Chondrocyte (in vitro differentiated cells): ENCODE measurements around the gene BLM. TPM values are rescaled to one million over a fixed set of nuclear protein-coding genes. Genes with fewer than 3 reads are reported as not detected.

Source experiments
- DNase-seq: peaks from one replicate; pipeline ENCODE4 v3.0.0; 2021; ENCODE audit warnings: mixed read lengths, low spot score
- H3K27ac Mint-ChIP-seq: one replicate; pipeline ENCODE4 v1.8.0; 2021; ENCODE audit warnings: mild to moderate bottlenecking, moderate library complexity, mixed read lengths; ENCODE audit not compliant: unreplicated experiment
- H3K27me3 Mint-ChIP-seq: 2 replicates; pipeline ENCODE4 v1.8.0; 2021; ENCODE audit warnings: low read depth, mixed read lengths
- H3K36me3 Mint-ChIP-seq: 2 replicates; pipeline ENCODE4 v1.8.0; 2021; ENCODE audit warnings: low read depth, mixed read lengths
- H3K4me1 Mint-ChIP-seq: 2 replicates; pipeline ENCODE4 v1.8.0; 2021; ENCODE audit warnings: low read depth, mild to moderate bottlenecking, mixed read lengths
- H3K4me3 Mint-ChIP-seq: one replicate; pipeline ENCODE4 v1.8.0; 2021; ENCODE audit warnings: mild to moderate bottlenecking, moderate library complexity, mixed read lengths; ENCODE audit not compliant: unreplicated experiment
- H3K9me3 Mint-ChIP-seq: 2 replicates; pipeline ENCODE4 v1.8.0; 2021; ENCODE audit warnings: low read depth, mixed read lengths
- CTCF ChIP-seq: fragments of 200-600 bp; sonication (generic); IDR thresholded peaks from 2 replicates; pipeline ENCODE4 v1.5.0; 2021; ENCODE audit warnings: antibody characterized with exemption, mild to moderate bottlenecking, moderate library complexity
- total RNA-seq: library from RNA; stranded (reverse); gene quantifications from 3 replicates; pipeline ENCODE4 v1.2.1, GENCODE V29; 2021

BLM gene
- total RNA-seq, 1 donor from 2014 or later = 3.5 TPM

GRCh38 chr15:90694987-90695386 is 22.2 kb upstream of the BLM start:
- no peak for DNase-seq
- Mint-ChIP-seq H3K36me3 (no peaks in the 10 kb centered on the region), H3K9me3 (no peaks in the 10 kb centered on the region), H3K4me1 (peaks cover 9% of the 10 kb centered on the region), H3K27me3 (no peaks in the 10 kb centered on the region), H3K4me3 (no peak overlapping the region), H3K27ac (no peak overlapping the region)
- no peak for TF ChIP-seq CTCF

- no peak overlapping the region for H3K27ac Mint-ChIP-seq
- H3K27me3 Mint-ChIP-seq = no peaks in the 10 kb centered on the region
Observed at GRCh38 chr15:90697175-90697574, 20.0 kb upstream of the BLM start.

GRCh38 chr15:90698629-90699028 is 18.5 kb upstream of the BLM start:
- no peak for TF ChIP-seq CTCF

More at GRCh38 chr15:90697175-90697574, 20.0 kb upstream of the BLM start:
- TF ChIP-seq CTCF = no peak
- Mint-ChIP-seq H3K9me3 (no peaks in the 10 kb centered on the region), H3K4me3 (no peak overlapping the region), H3K4me1 (no peaks in the 10 kb centered on the region), H3K36me3 (no peaks in the 10 kb centered on the region)
- DNase-seq = no peak

GRCh38 chr15:90701048-90701447 is 16.1 kb upstream of the BLM start:
- DNase-seq = no peak
- TF ChIP-seq CTCF = no peak
- no peak overlapping the region for H3K27ac Mint-ChIP-seq
- no peaks in the 10 kb centered on the region for H3K36me3 Mint-ChIP-seq
- H3K9me3 Mint-ChIP-seq = peaks cover 6% of the 10 kb centered on the region
- H3K4me3 Mint-ChIP-seq = no peak overlapping the region
- H3K4me1 Mint-ChIP-seq = peaks cover 8% of the 10 kb centered on the region
- no peaks in the 10 kb centered on the region for H3K27me3 Mint-ChIP-seq

More at GRCh38 chr15:90698629-90699028, 18.5 kb upstream of the BLM start:
- Mint-ChIP-seq H3K9me3 (peaks cover 6% of the 10 kb centered on the region), H3K27ac (no peak overlapping the region), H3K4me1 (no peaks in the 10 kb centered on the region), H3K36me3 (no peaks in the 10 kb centered on the region), H3K4me3 (no peak overlapping the region), H3K27me3 (no peaks in the 10 kb centered on the region)
- no peak for DNase-seq

- Mint-ChIP-seq H3K27me3 (no peaks in the 10 kb centered on the region), H3K27ac (no peak overlapping the region), H3K9me3 (peaks cover 6% of the 10 kb centered on the region), H3K4me1 (peaks cover 17% of the 10 kb centered on the region), H3K4me3 (no peak overlapping the region), H3K36me3 (no peaks in the 10 kb centered on the region)
- no peak for DNase-seq
- TF ChIP-seq CTCF = no peak
Observed at GRCh38 chr15:90701880-90702630, 15.1 kb upstream of the BLM start.
